ENCODE measurements around the gene MKI67.
"Not testable (repeated sequence)": the region's sequence is repeated elsewhere in the genome, so short reads cannot be mapped to it uniquely, and the experiment has no call there.

The MKI67 gene, protein sequence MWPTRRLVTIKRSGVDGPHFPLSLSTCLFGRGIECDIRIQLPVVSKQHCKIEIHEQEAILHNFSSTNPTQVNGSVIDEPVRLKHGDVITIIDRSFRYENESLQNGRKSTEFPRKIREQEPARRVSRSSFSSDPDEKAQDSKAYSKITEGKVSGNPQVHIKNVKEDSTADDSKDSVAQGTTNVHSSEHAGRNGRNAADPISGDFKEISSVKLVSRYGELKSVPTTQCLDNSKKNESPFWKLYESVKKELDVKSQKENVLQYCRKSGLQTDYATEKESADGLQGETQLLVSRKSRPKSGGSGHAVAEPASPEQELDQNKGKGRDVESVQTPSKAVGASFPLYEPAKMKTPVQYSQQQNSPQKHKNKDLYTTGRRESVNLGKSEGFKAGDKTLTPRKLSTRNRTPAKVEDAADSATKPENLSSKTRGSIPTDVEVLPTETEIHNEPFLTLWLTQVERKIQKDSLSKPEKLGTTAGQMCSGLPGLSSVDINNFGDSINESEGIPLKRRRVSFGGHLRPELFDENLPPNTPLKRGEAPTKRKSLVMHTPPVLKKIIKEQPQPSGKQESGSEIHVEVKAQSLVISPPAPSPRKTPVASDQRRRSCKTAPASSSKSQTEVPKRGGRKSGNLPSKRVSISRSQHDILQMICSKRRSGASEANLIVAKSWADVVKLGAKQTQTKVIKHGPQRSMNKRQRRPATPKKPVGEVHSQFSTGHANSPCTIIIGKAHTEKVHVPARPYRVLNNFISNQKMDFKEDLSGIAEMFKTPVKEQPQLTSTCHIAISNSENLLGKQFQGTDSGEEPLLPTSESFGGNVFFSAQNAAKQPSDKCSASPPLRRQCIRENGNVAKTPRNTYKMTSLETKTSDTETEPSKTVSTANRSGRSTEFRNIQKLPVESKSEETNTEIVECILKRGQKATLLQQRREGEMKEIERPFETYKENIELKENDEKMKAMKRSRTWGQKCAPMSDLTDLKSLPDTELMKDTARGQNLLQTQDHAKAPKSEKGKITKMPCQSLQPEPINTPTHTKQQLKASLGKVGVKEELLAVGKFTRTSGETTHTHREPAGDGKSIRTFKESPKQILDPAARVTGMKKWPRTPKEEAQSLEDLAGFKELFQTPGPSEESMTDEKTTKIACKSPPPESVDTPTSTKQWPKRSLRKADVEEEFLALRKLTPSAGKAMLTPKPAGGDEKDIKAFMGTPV (N-terminal part only)

DNA sequence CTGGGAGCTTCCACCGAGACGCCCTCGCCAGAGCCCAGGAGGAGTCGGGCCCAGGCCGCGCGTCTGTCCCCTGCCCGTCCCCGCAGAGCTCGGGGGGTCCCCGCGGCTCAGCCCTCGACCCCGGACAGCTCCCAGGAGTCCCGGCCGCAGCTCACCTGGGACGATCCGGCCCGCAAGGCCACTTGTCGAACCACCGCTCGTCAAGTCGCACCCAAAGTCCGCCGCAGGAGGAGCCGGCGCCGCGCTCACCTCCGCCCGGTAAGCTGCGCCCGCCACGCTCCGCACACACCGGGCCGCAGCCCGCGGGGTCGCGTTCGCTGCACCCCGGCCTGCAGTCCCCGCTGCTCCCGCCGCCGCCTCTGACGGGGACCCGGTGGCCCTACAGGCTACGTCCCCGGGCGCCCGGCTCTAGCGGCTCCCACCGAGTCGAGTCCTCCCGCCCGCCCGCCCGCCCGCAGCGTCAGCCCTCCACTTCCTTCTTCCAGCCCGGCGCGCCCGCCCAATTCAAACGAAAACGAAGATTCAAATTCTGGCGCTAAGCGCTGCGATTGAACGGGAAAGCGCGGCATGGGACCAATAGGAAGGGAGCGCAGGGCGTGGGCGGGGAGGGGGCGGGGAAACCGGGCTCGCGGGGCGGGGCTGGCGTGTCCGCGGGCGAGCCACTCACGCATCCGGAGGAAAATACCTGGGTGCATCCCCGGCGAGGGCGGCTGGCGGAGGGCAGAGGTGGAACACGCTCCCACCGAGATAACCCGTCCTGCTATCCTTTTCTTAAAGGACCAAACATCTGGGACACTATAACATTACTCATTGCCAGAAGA is at the start of gene MKI67:
Gene MKI67 (minus strand): TSS at position 480 of the 821 bp plus-strand sequence. CDS start 756 bp downstream, outside the sequence.
- DNase-seq: peak; percentile 41

DNA sequence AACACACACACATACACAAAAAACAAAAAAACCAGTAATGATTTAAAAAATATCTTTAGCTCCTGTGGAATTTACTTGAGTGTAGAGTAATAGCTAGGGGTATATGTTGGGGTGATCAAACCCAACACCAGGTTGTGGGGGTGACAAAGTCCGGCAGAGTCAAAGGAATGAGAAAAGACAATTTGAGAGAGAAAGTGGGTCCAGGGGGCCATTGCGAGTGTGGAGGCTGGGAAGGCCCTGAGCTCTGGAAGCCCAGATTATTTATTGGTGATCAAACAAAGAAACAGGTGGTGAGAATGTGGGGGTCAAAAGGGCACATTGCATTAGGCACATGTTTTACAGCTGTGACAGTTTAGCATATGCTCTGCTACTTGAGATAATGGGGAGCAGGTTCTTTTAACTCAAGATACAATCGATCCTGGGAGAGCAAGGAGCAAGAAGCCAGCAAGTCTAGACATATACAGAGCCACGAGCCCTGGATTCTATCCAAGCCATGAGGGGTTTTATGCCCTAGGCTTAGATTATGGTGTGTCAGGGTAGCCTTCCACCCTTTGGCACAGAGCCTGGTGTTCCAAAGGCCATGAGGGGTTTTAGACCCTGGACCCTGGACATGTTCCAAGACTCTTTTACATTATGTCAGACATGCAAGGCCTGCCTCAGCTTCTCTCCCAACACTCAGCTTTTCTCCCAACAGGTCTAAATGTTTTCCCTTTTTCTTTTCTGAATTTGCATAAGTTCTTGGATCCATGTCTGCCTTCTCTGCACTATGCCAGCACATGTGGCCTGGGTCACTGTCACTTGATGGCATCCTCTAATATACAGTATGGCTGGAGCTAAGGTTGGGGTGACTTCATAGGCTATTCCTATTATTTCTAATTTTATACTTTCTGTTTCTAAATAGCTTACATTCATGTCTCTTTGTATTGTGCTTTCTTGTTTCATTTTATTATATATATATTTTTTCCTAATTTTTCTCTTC is 48.6 kb upstream of the MKI67 start:
- DNase-seq: no peak

DNA sequence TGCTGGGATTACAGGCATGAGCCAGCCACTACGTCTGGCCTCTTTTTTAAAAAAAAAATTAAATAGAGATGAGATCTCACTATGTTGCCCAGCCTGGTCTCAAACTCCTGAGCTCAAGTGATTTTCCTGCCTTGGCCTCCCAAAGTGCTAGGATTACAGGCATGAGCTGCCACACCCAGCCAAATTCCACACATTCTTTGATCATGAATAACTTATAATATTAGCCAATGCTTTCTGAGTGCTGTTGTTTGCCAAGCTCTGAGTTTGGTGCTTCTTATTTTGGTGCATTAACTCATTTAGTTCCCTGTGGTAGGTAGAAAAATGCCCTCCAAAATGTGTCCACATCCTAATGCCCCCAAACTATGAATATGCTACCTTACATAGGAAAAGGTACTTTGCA is 47.2 kb upstream of the MKI67 start:
- DNase-seq: no peak

DNA sequence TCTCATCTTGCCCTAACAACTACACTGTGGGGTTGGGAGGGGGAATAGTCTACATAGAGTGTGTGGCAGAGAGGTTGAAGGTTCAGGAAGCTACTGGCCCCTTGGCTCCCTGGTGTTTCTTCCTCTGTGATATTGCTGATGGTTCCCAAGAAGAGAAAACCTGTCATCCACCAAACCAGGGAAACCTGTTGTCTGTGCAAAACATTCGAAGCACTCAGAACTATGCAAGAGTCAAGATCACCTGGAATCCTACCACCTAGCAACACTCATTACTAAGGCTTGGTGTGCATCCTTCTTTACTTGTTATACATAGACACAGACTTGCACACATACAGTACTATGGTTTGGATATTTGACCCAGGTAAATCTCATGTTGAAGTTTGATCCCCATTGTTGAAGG is 46.5 kb upstream of the MKI67 start:
- no peak for DNase-seq

DNA sequence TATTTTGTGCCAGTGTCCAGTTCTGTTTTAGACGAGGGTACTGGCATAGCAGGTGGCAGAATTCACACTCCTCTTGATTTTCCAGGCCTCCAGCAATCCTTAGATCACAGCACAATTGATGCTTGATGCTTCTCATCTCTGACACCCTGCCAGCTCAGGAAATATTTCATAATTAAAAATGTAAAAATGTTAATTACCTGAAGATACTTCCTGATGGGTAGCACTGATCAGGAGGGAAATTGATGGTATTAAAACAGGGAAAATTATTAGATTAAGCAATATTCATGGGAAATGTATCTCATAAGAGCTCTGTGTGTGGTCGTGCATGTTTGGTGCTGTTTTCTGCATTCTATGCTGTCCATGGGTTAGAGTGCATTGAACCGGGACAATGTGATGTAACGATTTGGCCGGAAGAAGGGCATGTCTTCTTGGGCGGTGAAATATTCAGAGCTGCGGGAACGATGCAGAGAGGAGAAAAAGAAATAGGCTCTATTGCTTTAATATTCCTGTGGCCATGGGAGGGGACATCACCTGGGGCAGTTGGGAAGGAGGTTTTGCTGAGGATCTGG is 43.7 kb upstream of the MKI67 start:
- DNase-seq: no peak

DNA sequence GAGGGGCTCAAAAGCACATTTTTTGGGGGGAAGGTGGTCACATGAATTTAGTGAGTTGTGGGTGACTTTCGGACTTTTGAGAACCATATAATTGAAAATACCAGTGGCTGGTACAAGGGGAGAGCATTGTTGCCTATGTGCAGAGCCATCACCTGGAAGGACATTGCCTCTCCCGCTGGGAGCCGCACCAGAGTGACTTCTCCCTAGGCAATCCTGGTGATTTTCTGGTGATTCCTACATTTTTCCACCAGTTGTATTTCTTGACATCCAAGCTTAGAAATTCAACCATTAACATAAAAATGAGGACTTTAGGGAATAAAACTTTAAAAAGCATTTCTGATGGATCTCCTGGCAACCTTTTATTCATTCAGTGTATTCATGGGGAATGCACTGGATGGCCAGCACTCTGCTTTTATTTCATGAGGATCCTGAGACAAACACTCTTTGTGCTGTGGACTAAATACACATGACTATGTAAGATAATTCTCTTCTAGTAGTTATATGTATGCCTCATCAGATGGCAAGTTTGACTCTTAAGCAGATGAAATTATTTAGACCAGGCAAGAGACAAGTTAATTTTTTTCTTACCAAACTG is 41.8 kb upstream of the MKI67 start:
- DNase-seq: no peak

DNA sequence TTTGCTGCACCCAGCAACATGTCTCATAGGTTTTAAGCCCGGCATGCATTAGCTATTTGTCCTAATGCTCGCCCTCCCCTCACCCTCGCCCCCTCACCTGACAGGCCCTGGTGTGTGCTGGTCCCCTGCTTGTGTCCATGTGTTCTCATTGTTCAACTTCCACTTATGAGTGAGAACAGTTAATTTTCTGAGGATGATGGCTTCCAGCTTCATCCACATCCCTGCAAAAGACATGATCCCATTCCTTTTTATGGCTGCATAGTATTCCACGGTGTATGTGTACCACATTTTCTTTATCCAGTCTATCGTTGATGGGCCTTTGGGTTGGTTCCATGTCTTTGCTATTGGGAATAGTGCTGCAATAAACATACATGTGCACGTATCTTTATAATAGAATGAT is 40.9 kb upstream of the MKI67 start:
- not testable (repeated sequence) for DNase-seq

DNA sequence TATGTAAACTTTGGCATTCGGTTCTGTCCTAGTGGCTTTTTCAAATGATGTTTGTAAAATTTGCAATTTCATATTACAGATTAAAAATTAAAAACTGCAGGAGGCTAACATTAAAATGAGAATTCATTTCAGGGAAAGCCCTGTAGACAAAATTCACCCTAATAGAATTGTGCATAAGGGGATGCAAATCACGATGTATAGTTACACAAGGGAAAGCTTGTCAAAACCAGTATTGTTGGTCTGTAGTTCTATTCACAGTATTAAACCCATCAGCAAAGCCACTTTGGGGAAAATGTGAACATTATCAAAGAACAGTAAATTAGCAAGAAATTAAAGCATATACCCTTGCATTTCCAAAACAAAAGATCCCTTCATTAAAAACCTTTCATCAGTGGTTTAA is 39.9 kb upstream of the MKI67 start:
- DNase-seq: no peak

DNA sequence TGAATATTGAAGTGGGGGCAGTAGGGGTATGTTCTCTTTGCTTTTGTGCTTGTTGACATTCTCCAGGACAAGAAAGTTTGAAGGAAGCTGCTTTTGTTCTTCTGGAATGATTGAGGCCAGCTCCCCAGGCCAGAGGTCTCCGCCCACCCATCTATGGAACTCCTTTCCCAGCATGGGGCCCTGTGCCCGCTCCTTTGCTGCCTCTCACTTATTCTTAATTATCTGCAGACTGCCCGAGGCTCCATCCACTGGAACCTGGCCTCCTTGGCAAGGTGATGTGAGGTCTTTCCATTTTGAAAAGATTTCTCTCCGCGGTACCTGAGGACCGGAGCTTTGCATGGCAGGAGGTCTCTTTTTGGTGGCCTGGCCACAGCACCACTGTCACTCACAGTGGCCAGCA is 39.3 kb upstream of the MKI67 start:
- DNase-seq: no peak

DNA sequence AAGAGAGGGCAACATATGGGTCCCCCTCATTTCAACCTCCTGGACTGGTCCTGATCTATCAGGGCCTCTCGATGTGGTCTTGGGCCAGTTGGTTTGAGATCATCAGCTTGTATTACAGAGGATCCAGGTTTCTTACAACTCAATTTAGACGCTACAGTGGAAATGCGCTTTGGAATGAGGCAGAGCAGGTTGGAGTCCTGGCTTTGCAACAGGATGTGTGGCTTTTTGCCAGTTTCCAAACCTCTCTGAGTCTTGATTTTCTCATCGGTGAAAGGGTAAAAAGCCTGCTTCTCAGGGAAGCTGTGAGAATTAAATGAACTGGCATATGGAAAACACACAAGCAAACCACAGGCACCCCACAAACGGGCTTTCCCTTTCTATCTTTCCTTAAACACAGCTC is 37.5 kb upstream of the MKI67 start:
- DNase-seq: no peak

DNA sequence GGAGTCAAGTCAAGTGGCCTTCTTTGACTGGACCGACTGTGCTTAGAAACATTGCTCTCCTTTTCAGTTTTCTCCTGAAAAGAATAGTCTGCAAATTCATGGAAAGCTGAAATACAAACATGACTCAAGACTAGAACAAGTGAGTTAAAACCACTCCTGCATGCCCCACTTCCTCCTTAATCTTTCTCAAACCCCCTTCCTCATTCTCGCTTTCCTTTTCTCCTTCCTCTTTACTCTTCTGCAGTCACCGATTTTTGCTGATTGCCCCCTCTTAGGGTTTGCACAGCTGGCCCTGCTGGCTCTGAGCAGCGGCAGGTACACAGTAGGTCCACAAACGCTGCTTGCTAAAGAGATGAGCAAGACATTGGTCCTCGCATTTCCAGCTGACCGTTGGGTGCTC is 34.8 kb upstream of the MKI67 start:
- no peak for DNase-seq

DNA sequence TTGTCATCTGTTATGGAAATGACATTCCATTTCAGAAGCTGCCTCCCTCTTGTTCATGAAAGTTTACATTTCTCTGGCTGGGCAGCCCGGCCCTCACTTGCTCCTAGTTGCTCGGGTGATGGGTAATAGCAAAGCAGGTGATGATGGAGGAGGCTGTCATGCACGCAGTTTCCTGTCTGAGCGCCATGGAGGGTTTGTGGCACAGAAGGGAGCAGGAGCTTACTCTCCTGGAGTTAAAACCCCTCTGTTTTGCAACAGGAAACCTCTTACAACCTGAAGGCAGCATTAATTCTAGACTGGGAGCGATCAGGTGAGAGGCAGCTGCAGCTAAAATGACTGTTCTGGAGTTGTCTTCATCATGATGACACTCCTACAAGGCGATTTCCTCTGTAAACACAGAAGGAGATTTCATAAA is 34.1 kb upstream of the MKI67 start:
- DNase-seq: no peak

DNA sequence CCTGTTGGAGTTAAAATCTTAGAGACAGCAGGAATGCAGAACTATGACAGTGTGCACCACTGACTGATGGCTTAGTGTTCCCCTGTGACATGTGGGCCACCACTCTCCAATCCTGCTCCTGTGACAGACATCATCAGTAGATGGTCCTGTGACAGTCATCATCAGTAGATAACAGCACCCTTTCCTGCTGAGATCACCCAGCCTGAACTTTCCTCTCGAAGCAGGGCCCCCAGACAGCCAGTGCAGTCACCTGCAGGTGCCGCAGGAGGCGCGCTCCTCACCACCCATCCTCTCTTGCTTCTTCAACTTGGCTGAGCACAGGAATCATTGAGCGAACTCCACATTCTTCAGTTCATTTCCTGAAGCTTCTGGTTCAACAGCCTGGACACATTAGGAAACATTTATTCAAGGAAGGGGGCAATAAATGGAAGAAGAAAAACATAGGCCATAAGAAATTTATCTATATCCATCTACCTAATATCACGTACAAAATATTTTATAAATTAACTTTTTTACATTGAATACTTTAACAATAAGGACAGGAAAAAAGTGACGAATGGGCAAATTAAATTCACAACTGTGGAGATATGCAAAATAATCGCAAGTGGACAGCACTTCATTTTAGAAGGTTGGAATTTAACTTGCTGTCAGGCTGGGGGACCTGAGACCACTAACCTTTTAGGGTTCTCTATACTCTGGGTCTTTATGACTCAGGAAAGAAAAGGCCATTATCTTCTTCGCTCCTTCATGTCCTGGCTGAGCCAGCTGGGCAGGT is 32.0 kb upstream of the MKI67 start:
- no peak for DNase-seq

DNA sequence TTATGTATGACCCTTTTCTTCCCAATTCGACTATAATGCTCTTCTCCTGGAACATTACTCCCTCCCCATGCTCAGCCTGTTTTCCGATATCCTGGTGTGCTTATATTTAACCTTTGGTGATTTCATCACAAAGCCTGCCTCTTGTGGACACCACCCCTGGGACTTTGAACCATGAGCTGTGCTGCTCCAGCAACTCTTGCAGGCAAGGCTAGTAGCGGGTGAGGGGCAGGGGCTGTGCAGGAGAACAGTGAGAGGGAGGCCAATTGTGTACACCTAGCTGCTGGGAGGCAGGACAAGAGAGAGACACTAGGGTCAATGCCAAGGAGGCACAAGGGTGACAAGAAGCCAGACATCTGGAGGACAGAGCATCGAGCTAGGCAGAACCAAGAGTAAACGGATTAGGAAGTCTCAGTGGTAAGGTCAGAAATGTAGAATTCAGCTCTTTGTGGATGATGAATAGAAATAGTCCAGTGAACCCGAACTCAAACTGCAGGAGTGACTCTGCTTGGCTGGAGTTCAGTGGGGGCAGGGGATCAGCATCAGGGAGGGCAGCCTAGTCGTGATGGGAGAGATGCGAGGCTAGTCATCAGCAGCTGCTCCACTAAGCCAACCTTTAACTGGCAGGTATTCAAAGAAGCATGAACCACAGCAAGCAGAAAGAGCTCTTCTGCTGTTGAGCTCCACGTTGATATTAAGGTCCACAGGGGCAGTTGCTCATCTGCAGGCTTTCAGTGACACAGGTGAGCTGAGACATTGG is 31.0 kb upstream of the MKI67 start:
- DNase-seq: no peak

DNA sequence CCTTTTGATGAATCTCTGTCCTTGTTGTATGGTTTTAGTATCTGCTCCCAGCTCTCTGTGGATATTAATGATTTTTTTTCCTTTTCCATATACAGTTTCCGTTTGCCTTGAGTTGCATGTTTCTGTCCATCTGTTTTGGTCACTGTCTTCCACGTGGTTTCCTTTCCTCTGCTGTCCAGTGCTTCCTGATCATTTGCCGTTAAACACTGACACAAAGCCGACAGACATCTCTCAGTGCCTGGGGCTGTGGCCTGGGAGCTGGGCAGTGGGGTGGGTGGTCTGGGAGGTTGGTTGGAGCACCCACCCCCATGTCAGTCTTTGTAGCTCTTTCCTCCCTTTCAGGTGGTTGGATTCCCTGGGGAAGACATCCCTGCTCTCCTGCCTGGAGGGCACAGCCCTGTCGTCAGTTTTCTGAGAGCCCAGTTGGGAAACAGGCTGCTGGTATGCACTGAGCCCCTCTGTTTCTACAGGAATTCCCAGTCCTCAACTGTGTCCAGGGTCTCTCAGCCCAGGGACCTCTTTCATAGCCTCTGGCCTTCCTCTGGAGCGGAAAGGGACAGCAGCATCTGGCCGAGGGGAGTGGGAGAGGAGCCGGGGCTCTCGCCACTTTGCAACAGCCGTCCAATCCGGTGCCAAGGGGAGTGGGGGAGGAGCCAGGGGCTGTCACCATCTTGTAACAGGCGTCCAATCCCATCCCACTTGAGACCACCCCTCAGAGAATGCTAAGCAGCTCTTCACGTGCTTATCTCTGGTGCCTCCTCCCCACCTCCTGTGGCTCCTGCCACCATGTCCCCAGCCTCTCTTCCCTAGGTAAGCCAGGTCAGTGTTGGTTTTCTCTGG is 26.7 kb upstream of the MKI67 start:
- DNase-seq: no peak

DNA sequence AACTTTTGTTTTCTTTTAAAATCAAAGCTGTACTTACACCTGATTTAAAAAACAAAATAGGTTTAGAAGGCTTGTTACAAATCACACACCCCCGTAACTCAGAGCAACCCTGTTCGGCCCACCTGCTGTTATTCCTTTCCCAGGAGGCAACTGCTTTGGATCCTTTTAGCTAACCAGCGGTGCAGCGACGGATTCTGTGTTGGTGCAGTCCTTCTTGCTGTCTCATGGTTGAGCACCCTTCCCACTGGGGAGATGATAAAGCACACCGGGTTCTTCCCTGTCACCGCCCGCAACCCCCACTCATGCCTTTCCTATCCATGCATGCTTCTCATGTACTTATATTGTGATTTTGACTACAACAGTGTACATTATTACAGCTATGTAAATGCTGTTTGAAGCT is 24.8 kb upstream of the MKI67 start:
- DNase-seq: no peak

DNA sequence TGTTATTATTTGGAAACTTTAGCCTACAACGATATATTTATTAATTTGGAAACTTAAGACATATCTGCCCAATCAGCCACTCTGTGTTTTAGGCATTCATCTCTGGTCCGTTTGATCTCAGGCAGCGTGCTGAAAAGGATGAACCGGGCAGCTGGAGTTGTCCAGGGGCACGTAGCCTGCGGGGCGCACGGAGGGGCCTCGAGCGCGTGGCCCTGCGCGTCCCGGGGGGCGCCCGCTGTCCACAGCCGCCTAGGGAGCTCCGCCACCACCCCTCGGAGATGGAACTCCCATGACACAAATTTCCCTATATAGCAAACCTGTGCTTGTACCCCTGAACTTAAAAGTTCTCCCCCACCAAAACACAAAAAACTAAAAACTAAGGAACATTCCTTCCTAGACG is 24.3 kb upstream of the MKI67 start:
- DNase-seq: no peak

DNA sequence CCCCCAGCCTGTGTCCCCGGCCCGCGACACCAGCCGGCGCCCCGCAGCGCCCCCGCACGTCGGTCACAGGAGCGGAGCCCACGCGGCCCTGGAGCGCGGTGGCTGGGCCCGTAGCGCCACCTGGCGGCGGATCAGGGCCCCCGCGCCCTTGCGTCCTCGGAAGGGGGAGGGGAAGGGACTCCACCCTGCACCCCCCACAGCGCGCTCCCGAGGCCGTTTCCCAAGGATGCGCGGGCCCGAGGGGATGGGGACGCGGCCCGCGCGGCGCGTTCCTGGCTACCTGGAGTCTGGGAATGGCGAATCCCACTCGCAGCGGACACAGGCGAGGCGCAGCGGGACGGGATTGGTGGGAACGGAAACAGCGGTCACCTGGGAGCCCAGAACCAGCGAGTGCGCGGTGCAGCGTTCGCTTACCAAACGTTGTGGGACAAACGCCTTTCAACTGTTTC is 23.8 kb upstream of the MKI67 start:
- DNase-seq: no peak

Data from NCI-H2081 treated with DMSO at 0.1 percent for 48 hours (cell line).